Medulla oblongata (tissue), 1 donor: ENCODE measurements around the gene GTF3C2.
"Not testable (repeated sequence)": the region's sequence is repeated elsewhere in the genome, so short reads cannot be mapped to it uniquely, and the experiment has no call there.

ENCODE experiments used
- DNase-seq: peaks from one replicate; pipeline ENCODE4 v3.0.0-alpha.2; 2015; ENCODE audit errors: extremely low spot score

GTF3C2 gene

GRCh38 chr2:27373567-27373966 is 17.0 kb upstream of the GTF3C2 start:
- DNase-seq: no peak

- DNase-seq: no peak
Observed at GRCh38 chr2:27372937-27373336, 16.4 kb upstream of the GTF3C2 start.

- DNase-seq: peak; percentile 46
Observed at GRCh38 chr2:27370816-27371620, 14.5 kb upstream of the GTF3C2 start.

GRCh38 chr2:27370026-27370815 is 13.7 kb upstream of the GTF3C2 start, which contains the start of the genes EIF2B4 and SNX17:
Gene EIF2B4 (minus strand): TSS chr2:27370338. CDS start chr2:27370314, 24 bp downstream.
Gene SNX17 (plus strand): TSS chr2:27370616. CDS start chr2:27370744, 128 bp downstream.
- DNase-seq: peak; percentile 99

DNA sequence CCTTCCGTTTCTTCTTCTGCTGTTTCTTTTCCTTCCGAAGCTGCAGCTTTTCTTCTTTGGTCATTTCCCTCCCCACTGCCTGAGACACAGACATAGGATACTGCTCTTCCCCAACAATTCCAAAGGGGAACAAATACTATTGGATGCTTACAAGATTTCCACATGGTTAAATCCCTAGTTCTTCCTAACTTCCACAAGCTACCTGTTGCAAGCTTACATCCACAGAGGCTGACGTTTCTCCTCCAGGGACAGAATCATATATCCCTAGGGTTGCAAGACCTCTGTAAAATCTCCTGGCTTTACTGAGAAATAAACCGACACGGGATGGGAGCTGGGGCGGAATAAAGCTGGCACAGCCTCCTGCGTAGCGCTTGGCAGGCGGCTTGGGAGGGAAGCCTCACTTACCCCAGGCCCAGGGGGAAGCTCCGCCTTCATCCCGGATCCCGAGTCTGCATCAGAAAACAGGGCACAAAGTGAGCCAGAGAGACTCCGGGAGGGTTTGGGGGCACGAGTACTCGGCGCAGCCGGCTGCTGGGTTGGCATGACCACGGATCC is 13.0 kb upstream of the GTF3C2 start:
- DNase-seq: peak; percentile 53

- DNase-seq: no peak
Observed at GRCh38 chr2:27363933-27364332, 7.4 kb upstream of the GTF3C2 start.

DNA sequence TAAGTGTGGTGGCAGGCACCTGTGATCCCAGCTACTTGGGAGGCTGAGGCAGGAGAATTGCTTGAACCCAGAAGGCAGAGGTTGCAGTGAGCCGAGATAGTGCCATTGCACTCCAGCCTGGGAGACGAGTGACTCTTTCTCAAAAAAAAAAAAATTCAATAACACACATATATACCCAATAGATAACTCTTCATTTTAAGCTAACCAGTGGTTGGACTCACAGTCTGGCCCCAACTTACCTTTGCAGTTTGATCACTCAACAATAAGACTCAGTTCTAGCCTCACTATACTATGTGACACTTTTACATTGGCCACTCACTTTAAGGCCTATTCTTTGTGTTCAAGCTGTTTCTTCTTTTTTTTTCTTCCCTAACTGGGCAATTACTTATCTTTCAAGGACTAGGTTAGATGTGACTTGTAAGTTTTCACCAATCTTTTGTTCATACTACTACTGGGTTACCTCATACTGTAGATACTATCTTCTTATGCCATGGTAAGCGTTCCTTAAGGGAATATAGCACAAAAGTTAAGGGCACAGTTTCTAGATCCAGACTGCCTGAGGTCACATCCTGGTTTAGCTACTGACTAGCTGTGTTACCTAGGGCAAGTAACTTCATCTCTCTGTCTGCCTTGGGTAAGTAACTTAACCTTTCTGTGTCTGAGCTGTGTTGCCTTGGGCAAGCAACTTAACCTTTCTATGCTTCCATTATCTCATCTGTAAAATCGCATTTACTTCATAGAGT is 6.3 kb upstream of the GTF3C2 start:
- DNase-seq: no peak

DNA sequence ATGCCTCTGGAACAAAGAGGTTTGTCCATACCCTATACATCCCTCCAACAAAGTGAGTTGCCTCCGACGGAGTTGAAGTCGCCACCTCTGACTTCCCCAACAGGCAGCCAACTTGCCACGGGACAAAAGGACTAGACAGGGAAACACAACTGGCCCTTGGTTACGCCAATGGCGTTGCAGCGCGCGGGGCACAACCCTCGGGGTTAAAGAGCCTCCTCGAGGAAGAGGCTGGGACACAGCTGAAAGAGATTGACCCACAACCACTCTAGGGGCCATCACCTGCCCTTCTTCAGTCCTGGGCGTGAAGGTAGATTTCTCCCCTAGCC is 545 bp downstream of the GTF3C2 start:
- peak; percentile 38 for DNase-seq

GRCh38 chr2:27354597-27354927 is 2.0 kb downstream of the GTF3C2 start:
- DNase-seq: no peak

- no peak for DNase-seq
Observed at GRCh38 chr2:27353762-27354596, 2.6 kb downstream of the GTF3C2 start.

GRCh38 chr2:27353386-27353761 is 3.2 kb downstream of the GTF3C2 start:
- DNase-seq: not testable (repeated sequence)

GRCh38 chr2:27351802-27352598 is 4.6 kb downstream of the GTF3C2 start:
- no peak for DNase-seq

GRCh38 chr2:27350106-27350693 is 6.4 kb downstream of the GTF3C2 start:
- no peak for DNase-seq

- DNase-seq: no peak
Observed at GRCh38 chr2:27347641-27348040, 8.9 kb downstream of the GTF3C2 start.

DNA sequence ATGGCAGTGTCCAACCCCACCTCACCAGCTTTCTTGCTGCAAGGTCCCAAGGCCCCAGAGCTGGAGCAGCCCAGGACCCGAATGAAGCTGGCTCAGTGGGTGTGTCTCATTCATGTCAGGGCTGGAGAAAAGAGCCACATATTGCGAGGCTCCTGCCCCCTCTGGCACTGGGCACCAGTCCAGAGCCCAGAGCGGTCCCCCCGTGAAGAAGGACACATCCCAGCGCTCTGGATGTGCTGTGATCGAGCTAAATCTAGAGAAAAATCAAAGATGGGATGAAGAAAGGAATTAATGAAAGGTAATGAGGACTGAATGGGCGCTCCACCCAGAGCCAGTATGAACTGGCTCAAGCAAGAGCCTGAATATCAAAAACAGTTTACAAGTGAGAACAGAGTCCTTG is 20.4 kb downstream of the GTF3C2 start:
- DNase-seq: no peak

DNA sequence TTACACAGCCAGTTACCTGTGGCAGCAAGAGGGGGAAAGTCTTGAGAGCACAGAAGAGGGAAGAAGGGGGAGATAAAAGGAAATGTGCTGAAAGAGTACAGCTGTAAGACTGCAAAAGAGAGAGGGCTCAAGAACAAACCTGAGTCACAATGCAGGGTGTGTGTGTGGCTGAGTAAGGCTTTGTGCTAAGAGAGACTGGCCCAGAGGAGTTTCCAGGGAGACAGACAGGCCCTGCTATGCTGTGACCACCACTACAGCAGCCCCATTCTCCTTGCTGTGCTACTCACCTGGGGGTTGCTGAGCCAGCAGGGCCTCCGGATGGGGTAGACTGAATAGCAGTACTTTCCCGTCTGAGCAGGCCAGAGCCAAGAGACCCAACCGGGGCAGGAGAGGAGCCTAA is 21.3 kb downstream of the GTF3C2 start:
- DNase-seq: no peak

- DNase-seq: no peak
Observed at GRCh38 chr2:27324720-27325119, 31.8 kb downstream of the GTF3C2 start.

DNA sequence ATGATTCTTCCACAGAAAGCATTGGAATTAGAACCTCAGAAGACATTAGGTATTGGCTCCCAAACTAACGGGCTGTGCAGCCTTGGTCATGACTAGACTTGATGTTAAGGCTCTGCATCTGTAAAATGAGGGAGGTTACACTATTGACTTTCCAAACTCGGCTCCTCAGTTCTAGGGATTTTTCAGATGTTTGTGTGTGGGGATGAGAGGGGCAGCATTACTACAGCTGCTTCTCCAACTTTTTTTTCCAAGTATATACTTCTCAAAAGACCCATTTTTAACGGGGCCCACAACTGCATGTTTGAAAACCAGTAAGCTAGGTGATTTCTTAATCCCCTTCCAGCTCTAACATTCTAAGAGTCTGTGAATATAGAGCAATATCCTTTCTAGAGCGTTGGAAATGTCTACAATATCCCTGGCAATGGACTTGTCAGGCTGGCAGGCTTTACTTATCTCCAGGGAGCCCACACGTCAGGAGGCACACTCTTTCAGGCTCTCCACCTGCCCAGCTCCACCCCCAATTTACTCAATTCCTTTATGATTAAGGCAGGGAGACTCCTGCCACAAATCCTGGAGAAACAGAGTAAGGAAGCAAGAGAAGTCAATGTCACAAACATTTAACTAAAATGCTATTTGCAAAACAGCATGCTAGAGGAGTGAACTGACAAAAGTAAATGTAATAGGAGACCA is 32.8 kb downstream of the GTF3C2 start:
- peak; percentile 7 for DNase-seq
